Stimulated activated CD4-positive, alpha-beta T cell treated with anti-CD3 and anti-CD28 coated beads, Interleukin-4, amount 100 ng/mL, for 1 hour (primary cell): ENCODE data around the gene RNU7-1.

Experiments used
- DNase-seq: peaks from one replicate; pipeline ENCODE4 v3.0.0-alpha.2; 2020

RNU7-1 gene

DNA sequence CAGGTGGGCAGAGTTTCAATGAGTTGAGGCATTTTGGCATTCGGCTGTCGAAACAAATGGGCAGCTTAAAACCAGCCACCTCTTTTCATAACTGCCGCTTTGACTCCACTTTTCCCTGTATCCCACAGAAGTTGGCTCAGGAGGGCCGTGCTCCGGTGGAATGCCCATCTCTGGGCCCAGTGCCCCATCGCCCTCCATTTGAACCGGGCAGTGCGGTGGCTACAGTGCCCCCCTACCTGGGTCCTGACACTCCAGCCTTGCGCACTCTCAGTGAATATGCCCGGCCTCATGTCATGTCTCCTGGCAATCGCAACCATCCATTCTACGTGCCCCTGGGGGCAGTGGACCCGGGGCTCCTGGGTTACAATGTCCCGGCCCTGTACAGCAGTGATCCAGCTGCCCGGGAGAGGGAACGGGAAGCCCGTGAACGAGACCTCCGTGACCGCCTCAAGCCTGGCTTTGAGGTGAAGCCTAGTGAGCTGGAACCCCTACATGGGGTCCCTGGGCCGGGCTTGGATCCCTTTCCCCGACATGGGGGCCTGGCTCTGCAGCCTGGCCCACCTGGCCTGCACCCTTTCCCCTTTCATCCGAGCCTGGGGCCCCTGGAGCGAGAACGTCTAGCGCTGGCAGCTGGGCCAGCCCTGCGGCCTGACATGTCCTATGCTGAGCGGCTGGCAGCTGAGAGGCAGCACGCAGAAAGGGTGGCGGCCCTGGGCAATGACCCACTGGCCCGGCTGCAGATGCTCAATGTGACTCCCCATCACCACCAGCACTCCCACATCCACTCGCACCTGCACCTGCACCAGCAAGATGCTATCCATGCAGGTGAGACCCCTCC, 5.0 kb upstream of the RNU7-1 start:
- no peak for DNase-seq

DNA sequence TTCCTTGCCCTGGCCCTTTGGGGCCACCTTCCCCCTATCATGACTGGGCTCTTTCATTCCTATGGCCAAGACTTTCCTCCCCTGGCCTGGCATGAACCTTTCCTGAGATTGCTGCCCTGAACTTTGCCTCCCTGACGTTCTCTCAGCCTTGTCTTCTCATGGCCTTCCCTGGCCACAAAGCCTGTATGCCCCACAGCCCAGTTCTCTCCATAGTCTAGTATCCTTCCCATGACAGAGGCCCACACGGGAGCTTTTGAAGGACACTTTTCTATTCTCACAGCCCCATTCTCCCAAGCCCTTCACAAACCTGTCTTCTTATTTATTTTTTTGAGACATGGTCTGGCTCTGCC, 4.5 kb upstream of the RNU7-1 start:
- no peak for DNase-seq

DNA sequence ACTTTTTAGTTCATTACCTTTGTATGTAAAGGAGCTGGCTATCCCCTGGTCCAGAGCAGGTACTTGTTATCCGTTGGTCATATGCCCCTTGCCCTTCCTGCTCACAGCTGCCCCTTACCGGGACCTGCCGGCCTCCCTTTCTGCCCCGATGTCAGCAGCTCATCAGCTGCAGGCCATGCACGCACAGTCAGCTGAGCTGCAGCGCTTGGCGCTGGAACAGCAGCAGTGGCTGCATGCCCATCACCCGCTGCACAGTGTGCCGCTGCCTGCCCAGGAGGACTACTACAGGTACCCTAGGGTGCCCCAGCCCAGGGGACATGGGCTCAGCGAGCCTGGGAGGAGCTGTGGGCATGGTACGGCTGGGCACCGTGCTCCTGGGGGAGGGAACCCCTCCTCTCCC, 2.3 kb upstream of the RNU7-1 start:
- no peak for DNase-seq

DNA sequence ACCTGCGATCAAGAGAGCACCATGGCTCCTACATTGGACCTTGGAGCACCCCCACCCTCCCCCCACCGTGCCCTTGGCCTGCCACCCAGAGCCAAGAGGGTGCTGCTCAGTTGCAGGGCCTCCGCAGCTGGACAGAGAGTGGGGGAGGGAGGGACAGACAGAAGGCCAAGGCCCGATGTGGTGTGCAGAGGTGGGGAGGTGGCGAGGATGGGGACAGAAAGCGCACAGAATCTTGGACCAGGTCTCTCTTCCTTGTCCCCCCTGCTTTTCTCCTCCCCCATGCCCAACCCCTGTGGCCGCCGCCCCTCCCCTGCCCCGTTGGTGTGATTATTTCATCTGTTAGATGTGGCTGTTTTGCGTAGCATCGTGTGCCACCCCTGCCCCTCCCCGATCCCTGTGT, 1.8 kb upstream of the RNU7-1 start:
- no peak for DNase-seq

DNA sequence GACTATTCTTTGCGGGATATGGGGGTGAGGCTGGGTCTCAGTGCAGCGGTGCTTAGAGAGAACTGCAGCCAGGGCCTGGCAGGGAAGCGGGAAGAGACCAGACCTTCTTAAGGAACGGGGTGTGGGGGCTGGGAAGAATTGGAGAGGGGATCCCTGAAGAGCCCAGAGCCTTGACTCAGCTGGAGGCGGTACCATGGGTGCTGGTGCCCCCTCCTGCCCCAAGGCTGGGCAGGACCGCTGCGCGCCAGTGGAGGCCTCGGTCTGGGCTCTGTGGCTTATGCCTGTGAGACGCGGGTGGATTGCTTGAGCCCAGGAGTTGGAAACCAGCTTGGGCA, 1.3 kb upstream of the RNU7-1 start:
- DNase-seq: no peak

DNA sequence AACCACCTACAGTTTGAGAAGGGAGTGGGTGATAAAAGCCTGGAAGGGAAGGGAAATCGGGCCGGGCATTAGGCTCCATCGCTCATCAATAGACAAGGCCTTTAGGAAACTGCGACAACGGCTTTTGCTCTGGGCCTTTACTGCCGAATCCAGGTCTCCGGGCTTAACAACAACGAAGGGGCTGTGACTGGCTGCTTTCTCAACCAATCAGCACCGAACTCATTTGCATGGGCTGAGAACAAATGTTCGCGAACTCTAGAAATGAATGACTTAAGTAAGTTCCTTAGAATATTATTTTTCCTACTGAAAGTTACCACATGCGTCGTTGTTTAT, 261 bp upstream of the RNU7-1 start:
- peak; percentile 70 for DNase-seq

DNA sequence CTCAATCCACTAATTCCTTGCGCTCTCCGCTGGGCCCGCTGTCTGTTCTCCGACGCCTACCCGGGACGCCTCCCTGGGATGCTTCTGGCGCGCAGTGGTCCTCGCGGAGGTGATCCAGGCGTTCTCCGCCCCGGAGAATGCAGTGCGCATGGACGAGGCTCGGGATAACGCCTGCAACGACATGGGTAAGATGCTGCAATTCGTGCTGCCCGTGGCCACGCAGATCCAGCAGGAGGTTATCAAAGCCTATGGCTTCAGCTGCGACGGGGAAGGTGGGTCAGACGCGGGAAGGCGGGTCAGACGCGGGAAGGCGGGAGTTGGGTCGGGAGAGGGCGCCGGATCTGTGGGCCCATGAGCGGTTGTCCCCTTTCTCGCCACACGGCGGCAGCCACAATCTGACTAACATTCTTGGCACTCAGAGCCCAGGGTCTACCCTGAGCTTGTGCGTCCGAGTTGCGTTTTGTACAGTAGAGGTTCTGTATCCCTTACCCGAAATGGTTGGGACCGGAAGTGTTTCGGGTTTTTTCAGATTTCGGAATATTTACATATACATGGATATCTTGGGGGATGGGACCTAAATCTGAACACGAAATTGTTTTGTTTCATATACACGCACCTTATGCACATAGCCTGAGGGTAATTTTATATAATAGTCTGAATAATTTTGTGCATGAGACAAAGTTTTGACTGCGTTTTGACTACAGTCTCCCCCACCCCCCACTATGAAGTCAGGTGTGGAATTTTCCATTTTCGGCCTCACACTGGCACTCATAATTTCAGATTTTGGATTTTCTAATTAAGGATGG, 968 bp downstream of the RNU7-1 start:
- DNase-seq: peak; percentile 85

DNA sequence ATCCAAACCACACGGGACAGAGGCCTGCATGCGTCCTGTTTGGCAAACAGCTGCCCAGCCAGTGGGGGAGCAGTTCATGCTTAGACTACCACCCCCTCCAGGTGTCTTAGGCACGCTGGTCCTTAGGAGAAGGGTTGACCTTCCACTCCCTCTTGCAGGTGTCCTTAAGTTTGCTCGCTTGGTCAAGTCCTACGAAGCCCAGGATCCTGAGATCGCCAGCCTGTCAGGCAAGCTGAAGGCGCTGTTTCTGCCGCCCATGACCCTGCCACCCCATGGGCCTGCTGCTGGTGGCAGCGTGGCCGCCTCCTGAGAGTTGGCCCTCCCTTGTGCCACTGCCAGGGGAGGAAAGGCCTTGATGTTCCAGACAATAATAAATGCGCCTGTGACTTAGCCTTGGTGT, 2.0 kb downstream of the RNU7-1 start:
- DNase-seq: no peak

DNA sequence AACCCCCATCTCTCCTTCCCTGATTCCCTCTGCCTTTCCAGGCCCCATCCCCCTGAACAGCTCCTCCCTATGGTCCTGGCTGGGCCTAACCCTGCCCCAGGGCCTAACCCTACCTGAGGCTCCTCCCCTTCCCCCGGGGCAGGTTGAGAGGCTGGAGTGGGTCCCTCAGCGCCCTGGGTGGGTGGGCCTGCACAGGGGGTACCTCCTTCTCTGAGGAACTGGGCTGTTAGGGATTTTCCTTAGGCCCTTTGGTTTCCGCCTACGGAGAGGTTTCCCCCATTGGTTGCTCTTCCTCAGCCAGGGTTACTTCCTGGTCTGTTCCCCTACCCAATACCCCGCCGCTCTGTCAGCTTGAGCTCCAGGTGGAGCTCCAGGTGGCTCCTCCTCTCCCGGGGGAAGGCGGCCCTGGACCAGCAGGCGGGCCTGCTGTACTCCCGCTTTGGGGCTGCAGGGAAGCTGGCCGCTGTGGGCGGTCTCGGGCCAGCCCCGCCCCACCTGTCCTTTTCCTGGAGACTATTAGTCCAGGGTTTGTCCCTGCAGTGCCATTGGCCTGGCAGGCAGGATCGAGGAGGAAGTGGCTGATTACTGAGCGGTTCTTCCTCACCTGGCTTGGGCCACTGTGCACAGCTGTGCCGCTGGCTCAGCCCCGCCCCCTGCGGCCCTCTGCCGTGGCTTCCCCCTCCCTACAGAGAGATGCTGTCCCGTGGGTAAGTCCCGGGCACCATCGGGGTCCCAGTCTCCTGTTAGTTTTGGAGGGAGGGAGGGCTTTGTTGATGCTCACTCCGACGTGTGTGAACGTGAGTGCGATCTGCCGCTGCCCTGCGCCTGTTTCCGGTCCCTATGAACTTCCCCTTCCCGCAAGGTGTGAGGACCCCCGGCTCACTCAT, 2.7 kb downstream of the RNU7-1 start:
- DNase-seq: peak; percentile 53

DNA sequence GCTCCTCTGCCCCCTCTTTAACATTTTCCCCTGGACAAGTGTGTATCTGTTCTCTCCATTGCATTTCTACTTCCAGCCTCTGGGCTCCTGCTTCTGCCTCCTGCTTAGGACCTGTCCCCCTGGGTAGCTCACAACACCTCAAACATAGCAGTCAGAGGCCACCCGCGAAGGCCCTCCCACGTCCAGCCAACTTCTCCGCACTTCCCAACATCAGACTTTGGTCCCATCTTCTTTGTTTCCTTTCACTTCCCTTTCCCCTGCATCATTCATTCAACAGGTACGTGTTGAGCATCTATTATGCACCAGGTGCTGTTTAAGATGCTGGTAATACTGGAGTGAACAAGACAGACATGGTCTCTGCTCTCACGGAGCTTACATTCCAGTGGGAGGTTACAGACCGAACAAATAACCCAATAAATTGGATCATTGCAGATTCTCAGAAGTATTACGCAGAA, 3.3 kb downstream of the RNU7-1 start:
- DNase-seq: no peak

DNA sequence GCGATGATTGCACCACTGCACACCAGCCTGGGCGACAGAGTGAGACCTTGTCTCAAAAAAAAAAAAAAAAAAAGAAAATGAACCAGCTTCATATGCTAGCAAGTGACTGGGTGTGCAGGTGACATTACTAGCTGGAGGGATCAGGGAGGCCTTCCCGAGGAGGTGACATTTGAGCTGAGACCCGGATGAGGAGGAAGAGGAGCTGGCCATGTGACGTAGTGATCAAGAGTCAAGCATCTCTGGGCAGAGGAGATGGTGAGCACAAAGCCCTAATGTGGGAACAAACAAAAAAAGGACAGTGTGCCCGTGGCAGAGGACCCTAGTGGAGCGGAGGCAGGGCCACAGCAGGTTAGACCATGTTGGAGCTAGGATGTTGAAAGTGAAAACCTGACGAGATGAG, 4.0 kb downstream of the RNU7-1 start:
- no peak for DNase-seq

DNA sequence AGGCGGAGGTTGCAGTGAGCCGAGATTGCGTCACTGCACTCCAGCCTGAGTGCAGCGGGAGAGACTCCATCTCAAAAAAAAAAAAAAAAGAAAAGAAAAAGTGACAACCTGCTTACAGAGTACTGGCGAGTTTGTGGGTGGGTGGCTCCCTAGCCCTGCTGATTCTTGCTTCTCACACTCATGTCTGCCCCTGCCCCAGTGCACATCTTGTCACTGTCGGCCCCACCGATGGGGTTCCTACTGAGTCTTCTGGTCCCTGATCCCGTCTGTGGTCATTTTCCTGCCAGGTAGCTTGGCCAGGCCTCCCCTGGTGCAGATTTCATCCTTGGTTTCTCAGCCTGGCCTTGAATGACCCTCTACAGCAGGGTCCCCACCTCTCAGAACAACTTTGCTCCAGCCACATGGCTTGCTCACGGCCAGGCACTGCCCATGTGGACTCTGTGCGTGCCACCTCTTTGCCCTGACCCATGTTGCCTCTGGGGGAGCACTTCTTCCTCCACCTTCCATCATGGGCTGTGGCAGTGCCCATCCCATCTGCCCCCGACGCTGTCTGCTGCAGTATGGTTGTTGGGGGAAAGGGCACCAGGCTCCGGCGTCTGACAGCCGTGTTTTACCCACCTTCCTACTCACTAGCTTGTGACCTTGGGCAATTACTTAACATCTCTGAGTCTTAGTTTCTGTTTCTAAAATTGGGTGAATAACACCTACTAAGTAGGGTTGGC, 5.4 kb downstream of the RNU7-1 start:
- no peak for DNase-seq

DNA sequence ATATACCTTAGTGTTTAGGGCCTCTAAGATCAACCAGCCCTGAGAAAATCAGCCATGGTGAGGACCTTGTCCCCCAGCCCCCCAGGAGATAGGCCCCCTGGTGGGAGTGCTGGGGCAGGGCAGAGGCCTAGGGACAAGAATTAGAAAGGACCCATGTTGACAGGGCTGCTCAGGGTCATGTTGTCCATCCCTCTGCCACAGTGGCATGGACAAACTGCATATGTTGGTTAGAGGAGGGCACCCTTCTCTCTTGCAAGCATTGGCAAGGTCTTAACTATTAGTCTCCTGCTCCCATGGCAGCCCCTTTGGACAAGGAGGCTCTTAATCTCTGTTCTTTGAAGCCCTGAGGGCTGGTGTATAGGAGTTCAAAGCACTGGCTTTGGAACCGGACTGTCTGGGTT, 6.8 kb downstream of the RNU7-1 start:
- no peak for DNase-seq

DNA sequence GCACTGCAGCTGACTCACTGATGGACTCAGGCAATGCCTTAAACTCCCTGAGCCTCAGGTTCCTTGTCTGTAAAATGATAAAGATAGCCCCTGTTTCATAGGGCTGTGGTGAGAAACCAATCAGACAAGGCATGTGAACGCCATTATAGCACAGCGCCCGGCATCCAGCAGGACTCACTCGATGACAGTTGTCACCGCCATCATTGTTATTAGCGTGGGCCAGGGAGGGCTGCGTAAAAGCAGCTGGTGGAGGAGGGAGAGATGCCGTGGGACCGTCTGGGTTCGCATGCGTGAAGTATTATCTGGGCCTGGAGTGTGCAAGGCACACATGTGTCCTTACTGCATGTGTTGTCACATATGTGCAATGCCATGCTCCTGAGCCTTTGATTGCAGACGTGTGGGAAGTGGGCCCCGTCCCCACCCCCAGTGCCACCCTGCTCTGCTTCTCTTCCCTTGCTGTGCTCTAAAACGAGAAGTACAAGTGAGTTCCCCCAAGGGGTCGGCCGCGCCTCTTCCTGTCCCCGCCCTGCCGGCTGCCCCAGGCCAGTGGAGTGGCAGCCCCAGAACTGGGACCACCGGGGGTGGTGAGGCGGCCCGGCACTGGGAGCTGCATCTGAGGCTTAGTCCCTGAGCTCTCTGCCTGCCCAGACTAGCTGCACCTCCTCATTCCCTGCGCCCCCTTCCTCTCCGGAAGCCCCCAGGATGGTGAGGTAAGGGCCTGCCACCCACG, 7.4 kb downstream of the RNU7-1 start, which contains the start of gene PTPN6:
Gene PTPN6 (plus strand): TSS at position 546 of the 730 bp plus-strand sequence. CDS start 157 bp downstream, at position 703.
- DNase-seq: peak; percentile 69

DNA sequence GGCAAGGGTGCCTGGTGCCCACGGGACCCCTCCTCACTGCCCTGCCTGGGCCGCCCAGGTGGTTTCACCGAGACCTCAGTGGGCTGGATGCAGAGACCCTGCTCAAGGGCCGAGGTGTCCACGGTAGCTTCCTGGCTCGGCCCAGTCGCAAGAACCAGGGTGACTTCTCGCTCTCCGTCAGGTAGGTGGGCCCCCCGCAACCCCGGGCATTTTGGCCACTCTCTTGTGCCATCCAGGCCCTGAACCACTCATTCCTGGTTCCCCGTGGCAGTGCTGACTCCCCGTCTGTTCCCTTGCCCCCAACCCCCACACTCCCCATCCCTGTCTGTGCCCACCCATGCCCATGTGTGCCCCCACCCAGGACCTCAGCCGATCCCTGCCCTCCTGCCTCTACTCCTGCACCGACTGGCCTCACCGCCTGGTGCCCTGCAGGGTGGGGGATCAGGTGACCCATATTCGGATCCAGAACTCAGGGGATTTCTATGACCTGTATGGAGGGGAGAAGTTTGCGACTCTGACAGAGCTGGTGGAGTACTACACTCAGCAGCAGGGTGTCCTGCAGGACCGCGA, 8.0 kb downstream of the RNU7-1 start:
- no peak for DNase-seq

DNA sequence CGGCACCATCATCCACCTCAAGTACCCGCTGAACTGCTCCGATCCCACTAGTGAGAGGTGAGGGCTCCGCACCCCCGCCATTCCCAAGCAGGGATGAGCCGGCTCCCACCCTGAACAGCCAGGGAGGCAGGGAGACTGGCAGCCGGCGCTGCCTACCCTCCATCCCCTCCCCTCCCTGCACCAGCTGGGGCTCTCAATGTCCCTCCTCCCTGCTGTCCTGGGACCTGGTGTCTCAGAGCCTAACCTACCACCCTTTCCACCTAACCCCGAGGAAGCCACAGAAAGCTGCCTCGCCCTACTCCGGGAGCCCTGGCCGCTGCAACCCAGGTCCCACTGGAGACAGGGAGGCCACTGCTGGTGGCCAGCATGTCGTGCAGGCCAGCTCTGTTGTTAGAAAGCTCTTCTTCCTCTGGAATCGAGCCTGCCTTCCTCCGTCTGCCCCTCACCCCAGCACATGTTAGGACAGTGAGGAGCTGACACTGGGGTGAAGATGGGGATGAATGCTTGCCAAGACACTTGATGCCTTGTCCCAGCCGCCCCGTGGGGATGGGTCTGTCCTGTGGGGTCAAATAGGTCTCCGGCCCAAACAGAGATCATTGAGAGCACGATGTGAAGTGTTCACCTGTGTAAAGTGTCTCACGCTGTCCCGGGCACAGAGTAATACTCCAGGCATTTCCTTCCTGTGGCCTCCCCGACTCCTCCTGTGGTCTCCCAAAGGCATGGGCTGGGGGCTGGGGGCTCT, 8.7 kb downstream of the RNU7-1 start:
- DNase-seq: no peak

DNA sequence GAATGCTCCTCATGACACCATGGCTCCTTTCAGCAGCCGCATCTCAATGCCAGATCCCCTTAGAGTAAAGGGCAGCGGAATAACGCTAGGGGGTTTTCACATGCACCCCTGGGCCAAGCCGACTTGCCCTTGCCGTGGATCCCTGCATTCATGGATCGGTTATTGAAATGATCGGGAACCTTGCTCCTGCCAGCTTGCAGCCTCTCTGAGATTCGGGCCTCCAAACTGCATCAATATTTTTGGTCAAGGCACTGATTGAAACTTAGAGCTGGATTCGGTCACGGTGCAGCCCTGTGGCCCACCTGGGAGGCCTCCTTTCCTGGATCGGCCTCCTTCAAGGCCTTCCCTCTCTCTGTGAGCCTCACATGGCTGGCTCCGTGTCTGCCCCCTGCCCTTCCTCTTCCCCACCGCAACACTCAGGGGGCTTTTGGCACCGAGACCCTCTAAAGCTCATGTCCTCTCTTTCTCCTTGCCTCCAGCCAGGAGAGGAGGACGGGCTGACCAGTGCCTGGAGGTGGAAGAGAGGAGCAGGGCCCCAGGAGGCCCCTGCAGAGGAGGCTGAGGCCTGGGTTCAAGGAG, 9.3 kb downstream of the RNU7-1 start:
- no peak for DNase-seq

DNA sequence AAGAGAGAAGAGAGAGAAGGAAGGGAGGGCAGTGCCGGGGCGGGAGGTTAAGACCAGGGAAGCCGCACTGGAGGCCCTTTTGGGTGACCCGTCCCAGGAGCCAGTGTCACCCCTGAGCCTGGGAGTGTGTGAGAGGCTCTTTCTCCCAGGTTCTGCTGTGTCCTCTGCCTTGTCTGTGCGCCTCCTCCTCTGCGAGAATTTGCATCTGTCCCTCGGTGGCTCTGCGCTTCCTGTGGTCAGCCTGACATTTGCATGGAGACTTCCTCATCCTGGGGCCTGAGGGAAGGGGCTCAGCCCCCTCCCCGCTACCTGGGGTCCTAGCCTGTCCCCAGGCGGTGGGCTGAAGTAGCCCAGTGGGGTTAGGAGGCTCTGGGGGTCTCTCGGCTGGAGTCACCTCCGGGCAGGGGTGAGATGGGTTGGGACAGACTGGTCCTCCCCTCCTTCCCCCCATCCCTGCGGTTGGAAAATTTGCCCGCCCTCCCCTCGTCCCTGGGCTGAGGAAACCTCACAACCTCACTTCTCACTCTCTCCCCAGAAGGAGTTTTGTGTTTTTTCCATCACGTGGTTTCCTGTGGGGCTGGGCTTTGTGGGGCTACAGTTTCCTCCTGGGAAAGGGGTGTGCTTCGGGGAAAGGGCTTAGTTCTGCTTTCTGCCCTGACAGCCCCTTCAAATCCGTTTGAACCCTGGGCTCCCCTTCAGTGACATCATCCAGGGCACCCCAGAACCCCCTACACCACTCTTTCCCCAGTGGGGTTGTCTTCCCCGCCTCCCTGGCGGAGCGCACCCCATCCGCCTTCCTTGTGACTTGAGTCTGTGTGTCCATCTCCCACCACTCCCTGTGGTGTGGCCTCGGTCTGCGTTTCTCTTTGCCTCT, 10.1 kb downstream of the RNU7-1 start:
- peak; percentile 66 for DNase-seq

DNA sequence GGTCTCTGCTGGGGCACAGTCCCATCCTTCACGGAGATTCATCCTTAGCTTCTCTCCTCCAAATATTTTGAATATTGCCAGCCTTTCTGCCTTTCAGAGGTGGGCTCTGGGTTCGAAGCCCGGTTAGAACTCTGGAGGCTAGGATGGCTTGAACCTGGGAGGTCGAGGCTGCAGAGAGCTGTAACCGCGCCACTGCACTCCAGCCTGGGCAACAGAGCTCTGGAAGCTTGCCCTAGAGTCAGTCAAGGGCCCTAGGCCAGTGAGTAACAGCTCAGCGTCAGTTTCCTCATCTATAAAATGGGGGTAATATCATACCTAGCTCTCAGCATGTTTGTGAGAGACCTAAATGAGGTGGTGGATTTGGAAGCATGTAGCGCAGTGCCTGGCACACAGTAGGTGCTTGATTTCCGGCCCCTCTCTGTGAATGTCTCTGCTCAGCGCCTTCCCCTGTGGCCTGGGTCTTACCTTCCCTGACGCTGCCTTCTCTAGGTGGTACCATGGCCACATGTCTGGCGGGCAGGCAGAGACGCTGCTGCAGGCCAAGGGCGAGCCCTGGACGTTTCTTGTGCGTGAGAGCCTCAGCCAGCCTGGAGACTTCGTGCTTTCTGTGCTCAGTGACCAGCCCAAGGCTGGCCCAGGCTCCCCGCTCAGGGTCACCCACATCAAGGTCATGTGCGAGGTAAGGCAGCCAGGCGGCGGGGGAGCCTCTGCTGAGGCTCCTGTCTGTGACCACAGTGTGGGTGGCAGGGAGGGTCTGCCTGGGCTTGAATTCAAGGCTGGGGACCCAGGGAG, 10.9 kb downstream of the RNU7-1 start:
- no peak for DNase-seq
